ELF-1 (cell line): ENCODE measurements around the gene GINS2.

Experiments used
- DNase-seq: peaks from one replicate; pipeline ENCODE4 v3.0.0-alpha.2; 2016; ENCODE audit warnings: low read depth, low spot score

Gene GINS2

DNA sequence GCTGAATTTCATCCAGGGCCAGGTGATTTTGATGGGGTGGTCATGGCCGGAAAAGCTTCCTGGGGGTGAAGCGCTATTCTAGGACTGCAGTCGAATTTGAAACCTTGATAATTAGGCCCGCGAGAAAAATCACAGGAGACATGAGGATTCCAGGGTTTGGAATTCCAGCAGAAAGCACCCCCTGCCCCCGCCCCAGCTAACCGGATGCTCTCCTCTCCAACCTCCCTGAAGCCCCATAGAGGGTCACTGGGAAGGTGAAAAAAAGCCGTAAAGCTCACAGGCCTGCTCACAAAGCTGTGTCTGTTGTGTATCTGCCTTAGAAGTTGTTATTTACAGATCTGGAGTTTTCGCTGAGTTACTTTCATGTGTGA lies 1.2 kb upstream of the GINS2 start:
- no peak for DNase-seq

DNA sequence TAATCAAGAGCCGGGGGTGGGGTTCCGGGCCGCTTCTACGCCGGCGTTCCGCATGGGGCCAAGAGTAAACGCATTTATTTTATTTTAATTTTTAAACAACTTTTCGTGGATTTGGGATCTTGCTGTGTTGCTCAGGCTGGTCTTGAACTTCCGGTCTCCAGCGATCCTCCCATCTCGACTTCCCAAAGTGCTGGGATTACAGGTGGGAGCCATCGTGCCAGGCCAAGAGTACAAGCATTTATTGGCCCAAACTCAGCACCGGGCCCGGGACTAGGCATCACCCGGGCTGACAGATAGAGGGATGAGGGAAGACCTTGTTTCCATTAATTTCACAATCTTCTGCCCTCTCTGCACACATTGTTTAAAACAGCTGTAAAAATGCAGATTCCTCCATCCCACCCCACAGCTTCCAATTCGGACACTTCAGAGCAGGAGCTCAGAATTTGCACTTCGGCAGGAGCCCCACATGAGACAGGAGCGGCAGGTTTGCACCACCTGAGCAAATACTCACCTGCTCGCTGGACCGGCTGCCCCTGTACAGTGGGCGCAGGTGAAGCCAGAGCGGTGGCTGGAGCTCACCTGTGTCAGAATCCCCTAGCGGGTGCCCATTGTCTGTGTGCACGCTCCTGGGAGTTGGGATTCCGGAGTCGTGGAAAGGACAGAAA lies 663 bp upstream of the GINS2 start:
- peak; percentile 53 for DNase-seq

DNA sequence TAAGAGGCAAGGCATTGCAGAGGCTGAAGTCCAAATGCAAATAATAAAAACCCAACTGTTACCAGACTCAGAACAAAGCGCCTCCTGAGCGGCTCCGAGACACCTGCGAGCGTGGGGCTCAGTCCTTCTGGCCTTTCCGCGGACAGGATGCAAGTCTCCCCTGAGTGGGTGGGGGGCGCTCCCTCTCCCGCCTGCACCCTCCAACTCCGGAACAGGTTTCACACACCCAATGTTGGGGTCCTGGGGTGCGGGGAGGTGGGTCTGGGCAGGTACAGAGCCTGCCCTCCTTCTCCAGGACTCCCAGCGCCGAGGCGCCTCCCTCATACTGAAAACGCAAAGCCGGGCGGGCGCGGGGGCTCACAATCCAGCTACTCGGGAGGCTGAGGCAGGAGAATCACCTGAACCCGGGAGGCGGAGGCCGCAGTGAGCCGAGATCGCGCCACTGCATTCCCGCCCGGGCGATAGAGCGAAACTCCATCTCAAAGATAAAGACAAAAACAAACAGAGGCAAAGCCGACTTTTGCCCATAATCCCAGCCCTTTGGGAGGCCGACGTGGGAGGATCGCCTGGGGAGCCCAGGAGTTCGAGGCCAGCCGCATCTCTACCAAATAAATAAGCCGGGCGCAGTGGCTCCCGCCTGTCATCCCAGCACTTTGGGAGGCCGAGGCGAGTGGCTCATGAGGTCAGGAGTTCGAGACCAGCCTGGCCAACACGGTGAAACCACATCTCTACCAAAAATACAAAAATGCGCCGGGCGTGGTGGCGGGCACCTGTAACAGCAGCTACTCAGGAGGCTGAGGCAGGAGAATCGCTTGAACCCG lies 893 bp downstream of the GINS2 start:
- peak; percentile 40 for DNase-seq

DNA sequence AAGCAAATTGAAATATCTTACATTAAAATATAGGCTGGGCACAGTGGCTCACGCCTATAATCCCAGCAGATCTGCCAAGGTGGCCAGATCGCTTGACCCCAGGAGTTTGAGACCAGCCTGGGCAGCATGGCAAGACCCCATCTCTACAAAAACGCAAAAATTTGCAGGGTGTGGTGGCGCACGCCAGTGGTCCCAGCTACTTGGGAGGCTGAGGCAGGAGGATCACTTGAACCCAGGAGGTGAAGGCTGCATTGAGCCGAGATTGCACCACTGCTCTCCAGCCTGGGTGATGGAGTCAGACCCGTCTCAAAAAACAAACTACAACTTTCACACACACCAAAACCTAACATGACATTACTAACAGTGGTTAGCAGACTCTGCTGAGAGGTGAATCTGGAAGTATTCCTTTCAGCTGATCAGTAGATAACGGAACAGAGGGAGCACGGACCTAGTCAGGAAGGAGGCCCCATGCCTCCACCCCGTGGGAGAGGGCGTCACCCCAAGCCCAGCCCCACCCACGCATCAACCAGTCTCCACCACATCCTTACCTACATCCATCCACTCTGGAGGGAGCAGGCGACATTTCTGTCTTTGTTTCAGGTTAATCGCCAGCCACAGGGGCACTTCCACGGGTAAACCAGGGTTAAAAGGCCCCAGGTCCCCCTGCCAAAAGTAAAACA lies 1.7 kb downstream of the GINS2 start:
- no peak for DNase-seq

DNA sequence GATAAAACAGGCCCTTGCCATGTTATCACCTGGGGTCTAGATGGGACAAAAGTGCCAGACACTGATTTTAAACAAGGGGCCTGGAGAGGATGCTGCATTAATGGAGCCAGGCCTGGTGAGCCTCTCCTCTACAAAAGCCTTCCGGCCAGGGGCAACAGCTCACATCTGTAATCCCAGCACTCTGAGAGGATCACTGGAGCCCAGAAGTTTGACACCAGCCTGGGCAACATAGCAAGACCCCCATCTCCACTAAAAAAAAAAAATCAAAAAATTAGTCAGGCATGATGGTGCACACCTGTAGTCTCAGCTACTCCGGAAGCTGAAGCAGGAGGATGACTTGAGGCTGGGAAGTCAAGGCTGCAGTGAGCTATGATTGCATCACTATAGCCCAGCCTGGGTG lies 3.5 kb downstream of the GINS2 start:
- no peak for DNase-seq

DNA sequence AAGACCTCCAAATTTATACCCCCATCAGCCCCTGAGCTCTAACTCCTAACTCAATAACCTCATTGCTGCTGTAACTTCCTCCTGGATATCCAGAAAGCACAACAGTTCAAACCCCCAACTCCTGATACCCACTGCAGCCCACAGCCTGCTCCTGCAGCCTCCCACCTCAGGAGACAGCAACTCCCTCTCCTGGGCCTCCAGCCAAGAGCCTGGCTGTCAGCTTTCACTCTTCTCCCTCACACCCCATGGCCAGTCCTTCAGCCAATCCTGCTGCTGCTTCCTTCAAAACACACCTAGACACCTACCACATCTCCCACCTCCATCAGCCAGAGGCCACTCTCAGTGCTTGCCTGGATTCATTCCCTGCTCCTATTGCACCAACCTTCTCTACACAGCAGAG lies 5.4 kb downstream of the GINS2 start:
- DNase-seq, result no peak

DNA sequence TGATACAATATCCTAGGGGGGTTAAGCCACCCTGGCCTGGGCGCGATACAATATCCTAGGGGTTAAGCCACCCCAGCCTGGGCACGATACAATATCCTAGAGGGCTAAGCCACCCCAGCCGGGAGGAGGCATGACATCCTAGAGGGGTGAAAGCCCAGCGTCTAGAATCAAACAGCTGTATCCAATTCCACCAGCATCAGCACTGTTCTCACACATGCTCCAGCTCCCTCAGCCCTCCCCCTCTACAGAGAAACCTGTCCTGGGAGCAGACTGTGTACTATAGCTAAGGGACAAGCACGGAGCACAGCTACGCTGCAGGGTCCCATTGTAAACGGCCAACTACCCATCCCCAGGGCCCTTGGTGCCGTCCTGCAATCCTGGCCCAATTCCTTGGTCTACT lies 6.2 kb downstream of the GINS2 start:
- DNase-seq, result no peak

DNA sequence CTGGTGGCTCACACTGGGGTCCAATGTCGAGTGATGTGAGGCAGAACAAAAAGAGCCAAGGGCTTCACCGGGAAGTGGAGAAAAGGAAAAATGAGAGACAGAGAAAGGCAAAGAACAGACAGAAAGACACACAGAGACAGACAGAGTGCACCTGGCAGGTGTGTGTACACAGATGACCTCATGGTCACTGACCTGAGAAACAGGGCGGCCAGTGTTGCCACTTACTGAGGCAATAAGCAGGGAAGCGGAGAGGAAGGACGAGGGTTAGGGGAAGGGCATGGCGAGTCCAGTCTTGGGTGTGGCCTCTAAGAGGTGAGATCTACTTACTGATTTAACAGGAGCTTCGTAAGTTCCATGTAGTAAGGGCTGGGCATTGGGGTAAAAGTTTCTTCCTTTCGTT lies 7.5 kb downstream of the GINS2 start:
- no peak for DNase-seq

DNA sequence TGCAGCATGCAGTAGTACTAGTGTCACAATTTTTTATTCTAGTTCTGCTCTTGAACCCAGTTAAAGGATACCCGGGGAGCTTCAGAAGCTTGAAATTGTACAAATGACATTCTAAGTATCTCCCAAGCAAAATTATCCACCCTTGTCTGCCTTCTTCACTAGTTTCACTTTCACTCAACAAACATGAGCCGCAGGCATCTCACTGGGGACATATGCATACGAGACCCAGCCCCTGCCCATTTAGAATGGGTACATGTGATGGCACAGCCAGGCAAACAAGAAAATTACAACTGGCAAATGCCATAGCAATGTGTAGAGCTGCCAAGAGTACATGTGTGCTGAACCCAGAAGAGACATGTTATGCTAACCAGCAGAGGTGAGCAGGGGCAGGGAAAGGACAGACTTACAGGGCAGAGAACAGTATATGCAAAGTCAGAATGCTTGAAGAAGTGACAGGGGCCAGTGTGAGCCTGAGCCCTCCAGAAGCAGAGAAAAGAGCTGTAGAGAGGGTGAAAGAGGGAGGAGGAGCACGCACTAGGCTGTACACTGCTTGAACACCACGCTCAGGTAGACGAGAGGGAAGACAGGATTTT lies 8.3 kb downstream of the GINS2 start:
- DNase-seq, result no peak

DNA sequence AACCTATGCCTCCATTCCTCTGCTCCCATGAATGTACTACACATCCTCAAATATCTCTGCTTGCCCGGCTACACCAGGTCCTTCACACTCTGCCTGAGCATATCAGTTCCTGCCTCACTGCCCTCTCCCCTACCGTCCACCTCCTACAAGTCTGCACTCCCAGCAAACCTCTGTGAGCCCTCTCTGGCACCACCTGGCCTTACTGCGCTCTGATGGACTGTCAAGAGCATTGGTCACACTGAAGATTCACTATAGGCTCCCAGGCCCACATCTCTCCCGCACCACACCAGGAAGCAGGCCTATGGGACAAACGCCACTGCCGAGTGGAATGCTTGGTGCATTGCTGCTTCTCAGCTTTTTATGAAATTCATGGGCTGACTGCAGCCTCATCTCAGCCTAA lies 8.9 kb downstream of the GINS2 start:
- no peak for DNase-seq

DNA sequence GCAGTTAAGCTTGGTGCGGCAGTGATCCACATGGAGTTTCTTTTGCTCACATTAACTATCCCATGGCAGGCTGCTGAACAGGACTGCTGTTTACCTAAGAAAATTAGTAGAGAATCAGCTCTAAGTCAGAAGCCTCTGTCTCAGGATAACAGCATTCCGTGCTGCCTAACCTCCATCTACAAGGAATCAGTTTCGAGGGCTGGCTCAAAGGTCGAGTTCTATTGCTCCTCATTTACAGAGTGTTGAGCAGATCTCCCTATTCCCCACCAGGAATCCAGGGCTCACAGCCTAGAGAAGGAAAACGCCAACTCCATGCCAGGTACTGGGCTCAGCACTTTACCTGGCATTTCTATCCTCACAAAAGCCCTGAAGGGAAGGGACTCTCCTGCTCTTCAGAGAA lies 9.9 kb downstream of the GINS2 start:
- no peak for DNase-seq

DNA sequence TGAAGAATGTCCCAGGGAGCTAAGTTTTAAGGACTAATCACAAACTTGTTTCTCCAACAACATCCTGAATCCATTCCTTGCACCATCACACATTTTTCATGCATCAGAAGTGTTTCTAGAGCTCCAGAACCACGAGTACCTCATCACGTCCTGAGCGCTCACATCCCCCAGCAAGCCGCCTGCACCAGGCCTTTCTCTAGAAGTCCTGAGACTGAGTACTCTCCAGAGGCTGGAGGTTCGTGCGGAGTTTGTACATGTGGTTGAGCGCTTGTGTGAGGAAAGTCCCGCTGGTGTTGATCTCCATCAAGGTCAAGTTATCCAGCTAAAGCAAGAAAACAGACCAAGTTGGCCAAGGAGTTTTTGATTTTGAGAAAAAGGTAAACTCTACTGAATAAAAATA lies 10.7 kb downstream of the GINS2 start:
- DNase-seq, result no peak

DNA sequence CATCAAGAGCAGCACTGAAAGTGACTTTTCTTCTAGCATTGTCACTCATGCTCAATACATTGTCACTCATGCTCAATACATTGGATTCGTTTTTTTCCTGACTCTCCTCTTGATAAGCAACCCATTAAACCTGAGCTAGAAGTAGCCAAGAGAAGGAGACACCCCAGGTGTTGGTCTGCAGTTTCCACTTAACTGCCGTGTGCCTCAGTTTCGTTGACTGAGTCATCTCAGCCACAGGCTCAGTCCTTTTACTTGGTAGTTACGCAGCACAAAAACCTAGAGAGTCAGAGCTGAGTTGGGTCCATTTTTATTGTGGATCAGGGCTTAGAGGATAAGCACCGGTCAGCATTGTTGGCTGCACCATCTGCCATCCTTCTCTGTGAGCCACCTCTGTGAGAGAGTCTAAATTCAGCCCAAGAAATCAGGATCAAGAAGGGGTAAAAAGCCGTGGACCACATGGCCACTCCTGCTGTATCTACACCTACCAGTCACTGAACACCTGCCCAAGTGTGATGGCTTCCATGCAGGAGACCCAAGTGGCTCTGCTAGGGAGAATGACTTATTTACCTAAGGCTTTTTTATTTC lies 11.3 kb downstream of the GINS2 start:
- no peak for DNase-seq

DNA sequence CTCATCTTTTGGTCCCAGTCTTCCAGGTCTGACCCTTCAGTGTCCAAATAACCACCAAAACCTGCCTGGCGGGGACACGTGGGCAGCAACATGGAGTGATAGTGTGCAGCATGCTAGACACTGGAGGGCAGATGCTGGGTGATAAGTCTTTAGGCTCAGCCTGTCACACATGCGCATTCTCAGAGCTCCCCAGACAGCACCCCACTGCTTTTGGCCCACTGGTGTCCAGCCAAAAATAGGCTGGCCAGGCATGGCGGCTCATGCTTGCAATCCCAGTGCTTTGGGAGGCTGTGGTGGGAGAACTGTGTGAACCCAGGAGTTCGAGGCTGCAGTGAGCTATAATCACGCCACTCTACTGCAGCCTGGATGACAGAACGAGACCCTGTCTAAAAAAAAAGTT lies 12.3 kb downstream of the GINS2 start:
- DNase-seq, result no peak

DNA sequence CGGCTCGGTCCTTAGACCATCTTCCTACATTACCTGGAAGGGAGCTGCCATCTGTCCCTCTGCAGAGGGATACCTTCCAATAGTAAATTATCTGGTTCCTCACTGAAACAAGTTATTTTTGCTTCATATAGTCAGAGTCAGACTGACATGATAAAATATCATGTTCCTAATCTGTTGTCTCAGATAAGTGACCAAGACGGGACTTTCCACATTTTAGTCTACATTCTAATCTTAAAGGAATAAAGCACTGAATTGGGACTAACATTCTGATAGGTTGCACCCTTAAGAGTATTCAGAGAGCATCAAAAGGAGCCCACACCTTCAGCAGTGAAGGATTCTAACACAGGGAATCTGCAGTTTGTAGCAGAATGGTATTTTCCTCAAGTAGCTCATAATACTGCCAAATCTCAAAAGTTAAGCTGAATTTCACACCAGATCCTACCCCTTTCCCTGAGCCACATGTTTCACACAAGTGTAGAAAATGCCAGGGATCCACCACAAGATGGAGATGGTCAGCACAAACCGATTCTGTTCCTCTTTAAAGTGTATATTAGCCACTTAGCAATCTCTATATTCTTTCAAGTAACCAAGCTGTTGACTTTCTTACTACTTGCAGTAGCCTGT lies 13.4 kb downstream of the GINS2 start:
- DNase-seq, result no peak

DNA sequence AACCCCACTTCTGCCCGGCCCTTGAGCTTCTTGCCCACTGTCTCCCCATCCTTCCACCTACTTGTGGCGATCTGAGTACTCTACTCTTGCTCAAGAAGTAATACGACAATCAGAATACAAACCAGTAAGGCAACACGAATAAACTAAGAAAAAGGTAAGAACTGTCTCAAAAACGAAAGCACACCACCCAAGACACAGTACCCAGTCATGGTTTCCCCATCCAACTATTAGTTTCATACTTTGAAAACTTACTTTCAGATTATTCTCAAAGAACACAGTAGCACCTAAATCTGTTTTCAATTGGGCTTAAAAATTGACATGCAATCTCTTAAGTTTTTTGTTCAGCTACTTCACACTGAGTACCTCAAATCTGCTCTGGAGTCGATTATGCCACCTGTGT lies 13.9 kb downstream of the GINS2 start:
- no peak for DNase-seq

DNA sequence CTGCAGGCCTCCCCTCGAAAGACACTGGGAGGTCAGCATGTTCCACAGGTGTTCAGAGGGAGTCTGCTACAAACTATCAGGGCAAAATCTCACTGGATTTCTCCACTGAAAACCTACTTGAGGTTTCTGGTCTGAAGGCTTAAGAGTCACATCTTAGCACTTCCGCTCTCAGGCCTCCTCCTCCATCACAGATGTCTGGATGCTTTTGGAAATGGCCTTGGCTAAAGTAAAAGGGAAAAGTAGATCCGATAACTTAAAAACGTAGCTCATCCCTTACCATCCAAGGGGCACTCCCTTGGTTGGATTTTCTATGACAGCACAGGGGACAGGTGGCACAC lies 14.4 kb downstream of the GINS2 start:
- no peak for DNase-seq

DNA sequence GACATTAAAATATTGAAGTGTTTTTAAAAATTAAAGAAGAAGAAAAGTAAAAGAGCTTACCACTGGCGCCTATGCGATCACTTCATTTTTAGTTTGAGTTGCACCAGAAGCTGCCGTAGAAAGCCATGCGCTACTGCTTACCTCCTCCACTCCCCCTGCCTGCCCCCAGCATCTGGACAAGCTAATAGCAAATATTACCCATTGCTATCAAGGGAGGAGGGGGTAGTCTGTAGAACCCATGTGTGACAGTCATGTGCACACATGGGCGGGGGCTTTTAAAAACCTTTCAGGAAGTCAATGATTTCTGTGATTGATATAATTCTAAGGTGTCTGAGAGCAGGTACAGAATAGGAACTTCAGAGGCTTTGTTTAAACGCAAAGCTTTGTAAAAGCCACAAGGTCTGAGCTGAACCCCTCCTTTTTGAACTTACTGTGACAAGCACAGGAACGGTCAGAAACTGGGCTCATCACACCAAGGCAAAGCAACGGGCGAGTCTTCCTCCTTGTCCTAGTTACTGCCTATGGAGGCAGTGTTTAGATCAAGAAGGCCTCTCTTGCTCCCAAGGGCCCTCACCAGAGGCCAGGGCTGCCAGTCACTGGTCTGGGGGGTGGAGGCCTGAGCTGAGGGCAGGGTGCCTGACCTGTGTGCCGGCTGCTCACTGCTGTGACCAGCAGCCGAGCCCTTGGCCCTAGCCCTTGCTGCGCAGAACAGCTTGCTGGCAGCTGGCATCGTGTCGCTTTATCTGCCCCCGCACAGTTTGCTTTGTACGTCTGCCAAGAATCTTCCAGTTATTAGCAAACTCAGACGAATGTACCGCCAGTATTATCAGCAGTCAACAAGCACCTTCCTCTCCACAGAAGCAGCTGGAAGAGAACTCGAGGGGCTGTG lies 15.0 kb downstream of the GINS2 start:
- DNase-seq, result no peak

DNA sequence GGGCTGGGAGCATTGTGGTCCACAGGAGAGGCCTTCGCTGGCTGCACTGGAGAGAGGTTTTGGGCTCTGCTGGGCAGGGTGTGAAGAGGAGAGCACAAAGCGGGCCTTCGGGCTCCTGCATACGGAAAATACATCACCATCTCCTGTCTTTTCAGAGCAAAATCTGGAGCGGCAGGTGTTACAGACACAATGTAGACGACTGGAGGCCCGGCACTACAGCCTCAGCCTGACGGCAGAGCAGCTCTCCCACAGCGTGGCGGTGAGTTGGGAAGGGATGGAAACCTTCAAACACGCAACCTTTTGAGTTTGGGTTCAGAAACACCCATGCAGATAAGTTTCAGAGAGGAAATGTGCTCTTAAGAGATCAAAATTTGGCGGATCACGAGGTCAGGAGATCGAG lies 17.9 kb downstream of the GINS2 start:
- DNase-seq, result no peak

DNA sequence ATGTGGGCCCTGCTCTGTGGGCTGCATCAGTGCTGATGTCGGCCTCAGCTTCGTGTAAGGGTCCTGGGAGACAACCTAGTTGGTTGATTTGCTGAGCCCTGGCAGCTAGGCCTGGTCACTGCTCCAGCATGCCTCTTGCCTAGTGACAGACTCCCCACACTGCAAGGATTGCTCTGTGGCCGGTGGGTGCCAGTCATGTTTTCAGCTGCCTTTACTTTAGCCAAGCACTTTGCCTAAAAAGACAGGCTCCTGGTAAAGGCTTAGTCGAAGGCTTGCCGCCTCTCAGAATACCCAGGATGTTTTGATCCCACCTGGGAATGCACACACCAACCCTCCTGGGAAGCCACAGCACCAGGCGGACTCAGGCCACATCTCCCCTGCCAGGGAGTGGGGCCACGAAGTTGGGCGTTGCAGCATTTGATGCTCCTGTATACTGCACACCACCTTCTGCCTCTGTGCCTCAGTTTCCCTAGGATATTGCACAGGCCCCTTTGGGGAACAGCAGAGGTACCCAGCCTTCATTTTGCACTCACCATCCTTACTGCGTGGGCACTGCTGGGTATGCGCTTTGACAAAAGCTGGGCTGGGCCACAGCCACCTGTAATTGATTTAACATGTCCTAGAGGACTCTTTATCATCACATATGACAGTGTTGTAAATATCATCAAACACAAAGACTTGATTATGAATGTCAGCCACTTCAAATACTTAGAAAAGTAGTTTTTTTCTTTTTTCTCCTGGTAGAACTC lies 19.9 kb downstream of the GINS2 start:
- DNase-seq, result no peak
